NCI-H446 (cell line): Measurements from ENCODE around the gene SDK1.

ENCODE experiments used
- DNase-seq, 2 experiments: peaks; one replicate each; lab custom pipeline; 2025; lab: John Stamatoyannopoulos, UW

SDK1 gene

GRCh38 chr7:3591219-3591618 is 290.2 kb downstream of the SDK1 start:
- DNase-seq: no peak

- no peak for DNase-seq
These were observed 290.9 kb downstream of the SDK1 start for GRCh38 chr7:3591944-3592343.

GRCh38 chr7:3592401-3593134 is 291.5 kb downstream of the SDK1 start:
- DNase-seq: no peak

- no peak for DNase-seq
These were observed 293.8 kb downstream of the SDK1 start for GRCh38 chr7:3594901-3595300.

- DNase-seq: no peak
These were observed 297.8 kb downstream of the SDK1 start for GRCh38 chr7:3598854-3599253.

GRCh38 chr7:3605222-3605621 is 304.2 kb downstream of the SDK1 start:
- no peak for DNase-seq

GRCh38 chr7:3606436-3606835 is 305.4 kb downstream of the SDK1 start:
- DNase-seq: no peak

GRCh38 chr7:3607847-3608246 is 306.8 kb downstream of the SDK1 start:
- DNase-seq: no peak

- no peak for DNase-seq
These were observed 315.3 kb downstream of the SDK1 start for GRCh38 chr7:3616306-3616705.

GRCh38 chr7:3630081-3630480 is 329.0 kb downstream of the SDK1 start:
- no peak for DNase-seq

- DNase-seq: no peak
These were observed 333.3 kb downstream of the SDK1 start for GRCh38 chr7:3634396-3634795.

GRCh38 chr7:3636131-3636860 is 335.2 kb downstream of the SDK1 start:
- no peak for DNase-seq

GRCh38 chr7:3639253-3639652 is 338.2 kb downstream of the SDK1 start:
- no peak for DNase-seq

GRCh38 chr7:3641582-3641981 is 340.5 kb downstream of the SDK1 start:
- DNase-seq: no peak

GRCh38 chr7:3643091-3643490 is 342.0 kb downstream of the SDK1 start:
- no peak for DNase-seq

- DNase-seq: no peak
These were observed 347.2 kb downstream of the SDK1 start for GRCh38 chr7:3648276-3648675.

GRCh38 chr7:3649250-3649649 is 348.2 kb downstream of the SDK1 start:
- no peak for DNase-seq

GRCh38 chr7:3649678-3650440 is 348.8 kb downstream of the SDK1 start:
- DNase-seq: no peak

GRCh38 chr7:3650844-3651243 is 349.8 kb downstream of the SDK1 start:
- DNase-seq: no peak

GRCh38 chr7:3655635-3656034 is 354.6 kb downstream of the SDK1 start:
- no peak for DNase-seq

GRCh38 chr7:3657206-3657605 is 356.2 kb downstream of the SDK1 start:
- no peak for DNase-seq

GRCh38 chr7:3668743-3669142 is 367.7 kb downstream of the SDK1 start:
- no peak for DNase-seq

GRCh38 chr7:3670898-3671297 is 369.8 kb downstream of the SDK1 start:
- DNase-seq: no peak
